H9 (cell line): Measurements from ENCODE around the gene CPT2. TPM values are rescaled to one million over a fixed set of nuclear protein-coding genes. Genes with fewer than 3 reads are reported as not detected.

Experiments used
- DNase-seq: peaks from one replicate; pipeline ENCODE4 v3.0.0-alpha.2; 2017
- H2AFZ ChIP-seq: one replicate; pipeline ENCODE4 v1.6.1; 2013; ENCODE audit warnings: mild to moderate bottlenecking, low read length, control low read depth, moderate library complexity
- H2AK5ac ChIP-seq: 2 replicates; pipeline ENCODE4 v1.6.1; 2013; ENCODE audit warnings: low read length, control low read depth, mixed read lengths; ENCODE audit not compliant: insufficient read length
- H2BK120ac ChIP-seq: one replicate; pipeline ENCODE4 v1.6.1; 2013; ENCODE audit warnings: low read depth, mild to moderate bottlenecking, low read length, control low read depth, inconsistent platforms; ENCODE audit not compliant: poor library complexity, severe bottlenecking
- H2BK12ac ChIP-seq: 2 replicates; pipeline ENCODE4 v1.6.1; 2013; ENCODE audit warnings: low read length, control low read depth, mixed read lengths, low read depth; ENCODE audit not compliant: insufficient read length
- H2BK15ac ChIP-seq: 2 replicates; pipeline ENCODE4 v1.6.1; 2013; ENCODE audit warnings: low read depth, low read length, control low read depth
- H2BK20ac ChIP-seq: one replicate; pipeline ENCODE4 v1.6.1; 2013; ENCODE audit warnings: low read depth, mild to moderate bottlenecking, low read length, control low read depth, inconsistent platforms; ENCODE audit not compliant: poor library complexity, severe bottlenecking
- H2BK5ac ChIP-seq: 2 replicates; pipeline ENCODE4 v1.6.1; 2013; ENCODE audit warnings: low read length, control low read depth, mixed read lengths; ENCODE audit not compliant: insufficient read length
- H3K14ac ChIP-seq: 2 replicates; pipeline ENCODE4 v1.6.1; 2013; ENCODE audit warnings: low read length, control low read depth; ENCODE audit not compliant: insufficient read depth
- H3K18ac ChIP-seq: 2 replicates; pipeline ENCODE4 v1.6.1; 2013; ENCODE audit warnings: low read depth, mild to moderate bottlenecking, mixed read lengths, low read length, control low read depth; ENCODE audit not compliant: insufficient read length
- H3K23ac ChIP-seq: 2 replicates; pipeline ENCODE4 v1.6.1; 2013; ENCODE audit warnings: low read length, control low read depth, mixed read lengths, low read depth; ENCODE audit not compliant: insufficient read length
- H3K23me2 ChIP-seq: 2 replicates; pipeline ENCODE4 v1.6.1; 2013; ENCODE audit warnings: low read depth, mild to moderate bottlenecking, mixed read lengths, low read length, control low read depth; ENCODE audit not compliant: insufficient read length, poor library complexity, severe bottlenecking
- H3K27ac ChIP-seq: 2 replicates; pipeline ENCODE4 v1.5.1; 2013; ENCODE audit warnings: low read length, control low read depth, mixed read lengths, low read depth; ENCODE audit not compliant: insufficient read length
- H3K27me3 ChIP-seq: 2 replicates; pipeline ENCODE4 v1.6.1; 2013; ENCODE audit warnings: low read length, control low read depth, inconsistent platforms; ENCODE audit not compliant: insufficient read depth
- H3K4ac ChIP-seq: 2 replicates; pipeline ENCODE4 v1.6.1; 2013; ENCODE audit warnings: low read depth, mild to moderate bottlenecking, control low read depth, inconsistent platforms, low read length, moderate library complexity
- H3K4me1 ChIP-seq: 2 replicates; pipeline ENCODE4 v1.6.1; 2013; ENCODE audit warnings: low read length, control low read depth, inconsistent platforms; ENCODE audit not compliant: insufficient read depth
- H3K4me2 ChIP-seq: 2 replicates; pipeline ENCODE4 v1.6.1; 2013; ENCODE audit warnings: low read length, control low read depth, mixed read lengths; ENCODE audit not compliant: insufficient read length, insufficient read depth
- H3K56ac ChIP-seq: 2 replicates; pipeline ENCODE4 v1.6.1; 2013; ENCODE audit warnings: low read depth, mild to moderate bottlenecking, mixed read lengths, low read length, control low read depth; ENCODE audit not compliant: insufficient read length
- H3K79me1 ChIP-seq: 2 replicates; pipeline ENCODE4 v1.6.1; 2013; ENCODE audit warnings: low read depth, mild to moderate bottlenecking, moderate library complexity, low read length, control low read depth, inconsistent platforms; ENCODE audit not compliant: insufficient read depth, poor library complexity, severe bottlenecking
- H3K79me2 ChIP-seq: 2 replicates; pipeline ENCODE4 v1.6.1; 2013; ENCODE audit warnings: low read length, control low read depth, inconsistent platforms; ENCODE audit not compliant: insufficient read depth
- H3K9ac ChIP-seq: 2 replicates; pipeline ENCODE4 v1.6.1; 2013; ENCODE audit warnings: low read length, control low read depth, mixed read lengths; ENCODE audit not compliant: insufficient read length; ENCODE audit errors: extremely low read depth
- H3K9me3 ChIP-seq: one replicate; pipeline ENCODE4 v1.6.1; 2013; ENCODE audit warnings: low read depth, low read length, inconsistent platforms; ENCODE audit not compliant: control insufficient read depth
- H3T11ph ChIP-seq: one replicate; pipeline ENCODE4 v1.6.1; 2013; ENCODE audit warnings: mild to moderate bottlenecking, low read length, control low read depth, inconsistent platforms
- H4K20me1 ChIP-seq: one replicate; pipeline ENCODE4 v1.6.1; 2013; ENCODE audit not compliant: control insufficient read depth, insufficient read length, insufficient read depth
- H4K5ac ChIP-seq: 2 replicates; pipeline ENCODE4 v1.6.1; 2013; ENCODE audit warnings: low read depth, mild to moderate bottlenecking, mixed read lengths, low read length, control low read depth; ENCODE audit not compliant: insufficient read length
- H4K8ac ChIP-seq: replicated peaks from 2 replicates; pipeline ENCODE4 v1.6.1; 2013; ENCODE audit warnings: low read length, control low read depth, mixed read lengths, low read depth; ENCODE audit not compliant: insufficient read length
- H4K91ac ChIP-seq: 2 replicates; pipeline ENCODE4 v1.6.1; 2013; ENCODE audit warnings: low read depth, mild to moderate bottlenecking, moderate library complexity, mixed read lengths, low read length, control low read depth; ENCODE audit not compliant: insufficient read length
- H3K27ac Mint-ChIP-seq, 3 experiments: 2 replicates in 2 of 3; 3 replicates in 1 of 3; pipeline ENCODE4 v1.8.0; 2020 to 2021; ENCODE audit warnings: mixed read lengths in 3 of 3, mild to moderate bottlenecking in 1 of 3, moderate library complexity in 1 of 3
- H3K27me3 Mint-ChIP-seq: 2 replicates; pipeline ENCODE4 v1.8.0; 2021; ENCODE audit warnings: low read depth, mild to moderate bottlenecking, moderate library complexity, mixed read lengths
- H3K36me3 Mint-ChIP-seq, 3 experiments: 2 replicates in 2 of 3; 3 replicates in 1 of 3; pipeline ENCODE4 v1.8.0; 2020 to 2021; ENCODE audit warnings: low read depth in 3 of 3, mixed read lengths in 3 of 3; ENCODE audit not compliant: insufficient read depth in 1 of 3
- H3K4me1 Mint-ChIP-seq, 2 experiments: 2 replicates each; pipeline ENCODE4 v1.8.0; 2020; ENCODE audit warnings: mixed read lengths in 2 of 2
- H3K4me3 Mint-ChIP-seq, 2 experiments: 2 replicates in 1 of 2; 3 replicates in 1 of 2; pipeline ENCODE4 v1.8.0; 2020 to 2021; ENCODE audit warnings: mild to moderate bottlenecking in 2 of 2, mixed read lengths in 2 of 2, moderate library complexity in 1 of 2
- H3K9me3 Mint-ChIP-seq, 2 experiments: 2 replicates in 1 of 2; 3 replicates in 1 of 2; pipeline ENCODE4 v1.8.0; 2020; ENCODE audit warnings: mild to moderate bottlenecking in 2 of 2, mixed read lengths in 2 of 2, moderate library complexity in 1 of 2
- CTCF ChIP-seq: fragments of 200-600 bp; sonication (generic); conservative IDR thresholded peaks from 3 replicates; pipeline ENCODE4 v1.8.0; 2021; ENCODE audit warnings: antibody characterized with exemption, mild to moderate bottlenecking
- WGBS: extraction: QIAGEN DNeasy Blood & Tissue Kit; methylation state at CpG from one replicate; pipeline ENCODE4 v1.1.7; 2013; ENCODE audit warnings: missing lambda C conversion rate, low lambda C conversion rate, mixed read lengths; ENCODE audit not compliant: insufficient read length; ENCODE audit errors: extremely low coverage; 5-methylcytosine and 5-hydroxymethylcytosine counted together
- total RNA-seq: library from RNA; stranded (reverse); gene quantifications from 2 replicates; pipeline ENCODE4 v1.2.1, GENCODE V29; 2021

Gene CPT2
- total RNA-seq, 1 experiment from 2014 or later = 33.2 TPM

DNA sequence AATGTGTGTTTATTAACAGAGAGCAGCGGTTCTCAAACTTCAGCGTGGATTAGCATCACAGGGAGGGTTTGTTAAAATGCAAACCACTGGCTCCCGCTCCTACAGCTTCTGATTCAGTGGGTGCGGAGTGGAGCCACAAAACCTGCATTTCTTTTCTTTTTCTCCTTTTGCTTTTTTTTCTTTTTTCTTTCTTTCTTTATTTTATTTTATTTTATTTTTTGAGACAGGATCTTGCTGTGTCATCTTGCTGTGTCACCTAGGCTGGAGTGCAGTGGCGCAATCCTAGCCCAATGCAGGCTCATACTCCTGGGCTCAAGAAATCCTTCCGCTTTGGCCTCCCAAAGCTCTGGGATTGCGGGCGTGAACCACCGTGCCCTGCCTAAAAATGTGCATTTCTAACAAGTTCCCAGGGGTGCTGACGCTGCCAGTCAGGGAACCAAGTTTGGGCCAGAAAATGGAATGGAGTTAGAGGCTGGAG lies 33.3 kb upstream of the CPT2 start:
- H3K27ac ChIP-seq = no peak overlapping the region

More for the DNA sequence above, 33.3 kb upstream of the CPT2 start:
- TF ChIP-seq CTCF = no peak
- Histone ChIP-seq H3K27me3 (no peaks in the 10 kb centered on the region), H3K56ac (no peak overlapping the region), H3K79me1 (no peaks in the 10 kb centered on the region), H3T11ph (no peak overlapping the region), H3K9me3 (no peaks in the 10 kb centered on the region), H4K20me1 (no peaks in the 10 kb centered on the region), H3K14ac (no peak overlapping the region), H3K23ac (no peak overlapping the region), H3K4ac (no peak overlapping the region), H3K4me1 (peaks cover 3% of the 10 kb centered on the region; the same call in 1 of the 2 replicates), H2BK12ac (no peak overlapping the region), H2BK15ac (no peak overlapping the region), H3K4me2 (peak overlapping the region; percentile 14), H3K18ac (no peak overlapping the region), H2AFZ (no peak overlapping the region), H2AK5ac (no peak overlapping the region), H3K79me2 (no peaks in the 10 kb centered on the region), H4K5ac (no peak overlapping the region), H3K23me2 (no peaks in the 10 kb centered on the region), H4K91ac (no peak overlapping the region), H4K8ac (no peak overlapping the region), H2BK5ac (no peak overlapping the region), H2BK20ac (no peak overlapping the region), H2BK120ac (no peak overlapping the region), H3K9ac (no peak overlapping the region)
- WGBS = no CpG with 5 or more reads among the region's 10 CpGs
- Mint-ChIP-seq H3K4me3 (peak overlapping the region in 1 of 2 experiments; percentile 46; a peak in 2 of 5 replicates), H3K36me3 (no peaks in the 10 kb centered on the region), H3K4me1 (peaks cover 32 to 40% of the 10 kb centered on the region in 2 experiments), H3K9me3 (no peaks in the 10 kb centered on the region), H3K27me3 (peaks cover 2% of the 10 kb centered on the region), H3K27ac (peak overlapping the region in 2 of 3 experiments; percentile 65 to 90; a peak in 4 of 7 replicates)
- peak; percentile 46 for DNase-seq
